Neuronal stem cell (in vitro differentiated cells): ENCODE results near the gene LCE1E.

Experiments used
- DNase-seq: peaks from one replicate; pipeline ENCODE4 v3.0.0-alpha.2; 2013; ENCODE audit warnings: low spot score
- H2AFZ ChIP-seq: one replicate; pipeline ENCODE4 v1.6.1; 2013; ENCODE audit warnings: mild to moderate bottlenecking, low read length, inconsistent platforms
- H2AK5ac ChIP-seq: 2 replicates; pipeline ENCODE4 v1.6.1; 2013; ENCODE audit warnings: low read depth, mild to moderate bottlenecking, inconsistent platforms, low read length, moderate library complexity, mixed read lengths
- H2BK120ac ChIP-seq: 2 replicates; pipeline ENCODE4 v1.6.1; 2013; ENCODE audit warnings: low read depth, mild to moderate bottlenecking, inconsistent platforms, low read length, moderate library complexity, mixed read lengths
- H2BK12ac ChIP-seq: one replicate; pipeline ENCODE4 v1.6.1; 2013; ENCODE audit warnings: low read length, inconsistent platforms
- H2BK15ac ChIP-seq: 2 replicates; pipeline ENCODE4 v1.6.1; 2013; ENCODE audit warnings: mild to moderate bottlenecking, low read length, inconsistent platforms, mixed read lengths
- H2BK5ac ChIP-seq: one replicate; pipeline ENCODE4 v1.6.1; 2013; ENCODE audit warnings: inconsistent platforms, mild to moderate bottlenecking, low read length, moderate library complexity
- H3K14ac ChIP-seq: one replicate; pipeline ENCODE4 v1.6.1; 2013; ENCODE audit warnings: low read length, inconsistent platforms
- H3K18ac ChIP-seq: 2 replicates; pipeline ENCODE4 v1.6.1; 2013; ENCODE audit warnings: low read length, inconsistent platforms
- H3K23ac ChIP-seq: 2 replicates; pipeline ENCODE4 v1.6.1; 2013; ENCODE audit warnings: low read depth, mild to moderate bottlenecking, mixed read lengths, low read length, inconsistent platforms; ENCODE audit not compliant: poor library complexity
- H3K27ac ChIP-seq: replicated peaks from 3 replicates; pipeline ENCODE4 v1.5.1; 2013; ENCODE audit warnings: low read length, inconsistent platforms
- H3K27me3 ChIP-seq, 3 experiments: 2 replicates each; pipeline ENCODE4 v1.6.1; 2013; ENCODE audit warnings: low read length in 3 of 3, mild to moderate bottlenecking in 2 of 3, inconsistent platforms in 1 of 3, low read depth in 1 of 3, mixed read lengths in 1 of 3, moderate library complexity in 1 of 3; ENCODE audit not compliant: control insufficient read depth in 3 of 3, insufficient read depth in 3 of 3
- H3K36me3 ChIP-seq, 2 donors: replicated peaks in 1 of 2; 2 replicates each; pipeline ENCODE4 v1.6.1; 2013; ENCODE audit warnings: low read length in 2 of 2; ENCODE audit not compliant: control insufficient read depth in 2 of 2, insufficient read depth in 2 of 2
- H3K4ac ChIP-seq: 2 replicates; pipeline ENCODE4 v1.6.1; 2013; ENCODE audit warnings: inconsistent platforms, mild to moderate bottlenecking, low read length, moderate library complexity
- H3K4me1 ChIP-seq, 2 donors: 1 replicate in 1 of 2; 2 replicates in 1 of 2; pipeline ENCODE4 v1.6.1; 2013; ENCODE audit warnings: low read length in 2 of 2, low read depth in 1 of 2; ENCODE audit not compliant: control insufficient read depth in 2 of 2, insufficient read depth in 1 of 2
- H3K4me2 ChIP-seq: one replicate; pipeline ENCODE4 v1.6.1; 2013; ENCODE audit warnings: mild to moderate bottlenecking, low read length, inconsistent platforms; ENCODE audit not compliant: insufficient read depth, poor library complexity, severe bottlenecking
- H3K4me3 ChIP-seq, 2 donors: 2 replicates each; pipeline ENCODE4 v1.5.1; 2013; ENCODE audit warnings: low read length in 2 of 2, mild to moderate bottlenecking in 2 of 2, inconsistent platforms in 1 of 2, moderate library complexity in 1 of 2
- H3K79me1 ChIP-seq: one replicate; pipeline ENCODE4 v1.6.1; 2013; ENCODE audit warnings: low read depth, mild to moderate bottlenecking, inconsistent platforms, low read length, moderate library complexity
- H3K9ac ChIP-seq: one replicate; pipeline ENCODE4 v1.6.1; 2013; ENCODE audit warnings: mild to moderate bottlenecking, low read depth, low read length, inconsistent platforms; ENCODE audit not compliant: poor library complexity
- H3K9me3 ChIP-seq, 2 donors: replicated peaks in 1 of 2; 2 replicates each; pipeline versions ENCODE3 to v1.6.1; 2013; ENCODE audit warnings: low read length in 2 of 2, mild to moderate bottlenecking in 2 of 2, inconsistent platforms in 1 of 2, low read depth in 1 of 2, mixed read lengths in 1 of 2, moderate library complexity in 1 of 2; ENCODE audit not compliant: control insufficient read depth in 2 of 2, insufficient read depth in 1 of 2
- H4K8ac ChIP-seq: one replicate; pipeline ENCODE4 v1.6.1; 2013; ENCODE audit warnings: low read depth, mild to moderate bottlenecking, inconsistent platforms, low read length, moderate library complexity
- H4K91ac ChIP-seq: one replicate; pipeline ENCODE4 v1.6.1; 2013; ENCODE audit warnings: low read length, low read depth, mild to moderate bottlenecking, inconsistent platforms; ENCODE audit not compliant: poor library complexity
- WGBS, 2 donors: extraction: QIAGEN DNeasy Blood & Tissue Kit; methylation state at CpG; one replicate each; pipeline ENCODE4 v1.1.7; 2013; ENCODE audit warnings: missing lambda C conversion rate in 2 of 2, mixed read lengths in 1 of 2; ENCODE audit not compliant: insufficient read length in 2 of 2, insufficient replicate concordance in 1 of 2; ENCODE audit errors: extremely low coverage in 2 of 2; 5-methylcytosine and 5-hydroxymethylcytosine counted together

Gene LCE1E

DNA sequence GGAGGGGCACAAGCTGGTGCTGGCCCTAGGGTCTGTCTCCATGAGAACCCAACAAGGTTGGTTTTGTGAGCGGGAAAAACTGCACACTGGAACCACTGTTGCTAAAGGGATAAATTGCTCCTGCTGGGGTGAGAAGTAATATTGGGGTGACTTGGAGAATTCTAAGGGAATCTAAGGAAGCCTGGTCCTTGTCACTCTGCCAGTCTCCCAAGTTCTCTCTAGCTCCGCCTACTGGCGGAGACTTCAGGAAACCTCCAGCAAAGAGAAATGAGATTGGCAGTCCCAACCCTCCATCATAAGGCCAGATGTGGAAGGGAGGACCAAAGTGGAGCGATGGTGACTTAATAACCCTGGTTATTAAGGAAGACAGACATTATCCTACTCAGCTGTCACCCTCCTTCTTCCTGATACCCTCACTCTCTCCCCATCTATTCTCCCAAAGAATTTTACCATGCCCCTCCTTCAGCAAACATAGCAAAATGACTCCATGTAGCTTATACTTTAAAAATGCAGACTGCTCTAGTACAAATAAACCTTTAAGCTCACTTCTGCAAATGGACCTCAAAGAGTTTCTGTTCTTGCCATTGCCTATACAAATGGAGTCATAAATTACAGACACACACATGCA is 8.4 kb upstream of the LCE1E start:
- peaks cover 0 to 14% of the 10 kb centered on the region in 2 donors for H3K9me3 ChIP-seq
- no peak for DNase-seq
- H2AK5ac ChIP-seq: no peak overlapping the region
- no peak overlapping the region for H3K4ac ChIP-seq
- H3K4me3 ChIP-seq: no peak overlapping the region
- H2BK12ac ChIP-seq: no peak overlapping the region
- no peak overlapping the region for H2BK15ac ChIP-seq
- no peak overlapping the region for H3K23ac ChIP-seq
- no peak overlapping the region for H3K27ac ChIP-seq
- no peak overlapping the region for H2AFZ ChIP-seq
- H3K4me2 ChIP-seq: no peak overlapping the region
- no peaks in the 10 kb centered on the region for H3K36me3 ChIP-seq
- H4K91ac ChIP-seq: no peak overlapping the region
- no peaks in the 10 kb centered on the region for H3K79me1 ChIP-seq
- no peak overlapping the region for H2BK120ac ChIP-seq
- H2BK5ac ChIP-seq: no peak overlapping the region
- no peak overlapping the region for H3K14ac ChIP-seq
- H3K18ac ChIP-seq: no peak overlapping the region
- H3K4me1 ChIP-seq: no peaks in the 10 kb centered on the region
- H4K8ac ChIP-seq: no peak overlapping the region
- WGBS, 2 donors: no CpG with 5 or more reads among the region's 4 CpGs
- H3K9ac ChIP-seq: no peak overlapping the region
- no peaks in the 10 kb centered on the region for H3K27me3 ChIP-seq

DNA sequence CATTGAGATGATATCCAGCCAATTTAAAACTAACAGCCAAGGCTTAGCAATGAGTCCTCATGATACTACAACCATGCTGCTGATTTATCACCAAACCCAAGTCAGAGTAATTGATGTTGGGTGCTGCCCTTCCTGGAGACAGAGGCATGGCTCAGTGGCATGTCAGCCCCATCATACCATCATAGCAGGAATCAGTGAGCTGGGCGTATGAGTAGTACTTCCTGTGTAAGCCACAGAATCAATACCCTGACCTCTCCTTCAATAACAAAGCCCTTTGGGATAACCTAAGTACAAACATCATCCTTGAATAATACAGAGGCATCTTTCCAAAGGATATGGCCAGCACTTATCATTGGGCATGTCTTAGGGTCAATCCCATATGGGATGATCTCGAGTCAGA is 3.0 kb upstream of the LCE1E start:
- no peak overlapping the region for H3K4me2 ChIP-seq
- no peak overlapping the region for H3K9ac ChIP-seq
- H2BK5ac ChIP-seq: no peak overlapping the region
- H4K91ac ChIP-seq: no peak overlapping the region
- H2AK5ac ChIP-seq: no peak overlapping the region
- H4K8ac ChIP-seq: no peak overlapping the region
- no peak overlapping the region for H3K27ac ChIP-seq
- no peak overlapping the region for H2AFZ ChIP-seq
- no peak overlapping the region for H2BK120ac ChIP-seq
- no peak overlapping the region for H2BK12ac ChIP-seq
- no peak overlapping the region for H2BK15ac ChIP-seq
- H3K23ac ChIP-seq: no peak overlapping the region
- WGBS, 2 donors: no CpG with 5 or more reads among the region's 2 CpGs
- peaks cover 0 to 16% of the 10 kb centered on the region in 2 donors for H3K9me3 ChIP-seq
- H3K36me3 ChIP-seq: no peaks in the 10 kb centered on the region
- H3K14ac ChIP-seq: no peak overlapping the region
- H3K18ac ChIP-seq: no peak overlapping the region
- H3K79me1 ChIP-seq: no peaks in the 10 kb centered on the region
- H3K4me1 ChIP-seq: no peaks in the 10 kb centered on the region
- H3K4me3 ChIP-seq: no peak overlapping the region
- peaks cover 0 to 6% (median 0%) of the 10 kb centered on the region in 3 experiments for H3K27me3 ChIP-seq
- no peak for DNase-seq
- H3K4ac ChIP-seq: no peak overlapping the region

DNA sequence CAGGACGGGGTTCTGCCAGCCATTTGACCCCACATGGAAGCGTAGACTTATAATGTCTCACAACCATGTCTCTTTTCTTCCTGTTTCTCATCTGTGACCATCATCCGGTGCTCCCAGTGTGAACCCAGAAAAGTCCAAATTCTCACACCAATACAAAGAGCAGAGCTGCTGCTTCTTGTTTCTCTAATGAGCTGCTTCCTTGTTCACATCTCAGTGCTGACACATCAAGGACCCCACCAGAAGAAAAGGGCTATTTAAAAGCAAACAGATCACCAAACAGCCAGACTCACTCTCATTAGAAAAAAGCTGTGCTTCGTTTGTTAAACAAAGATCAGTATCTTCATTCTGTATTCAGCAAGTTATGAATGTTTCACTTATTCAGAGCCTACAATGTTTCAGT is 9.6 kb downstream of the LCE1E start:
- no peak overlapping the region for H2BK12ac ChIP-seq
- H4K91ac ChIP-seq: no peak overlapping the region
- no peak overlapping the region for H3K4me3 ChIP-seq
- no peak overlapping the region for H3K27ac ChIP-seq
- H2AFZ ChIP-seq: no peak overlapping the region
- WGBS, 2 donors: no CpG with 5 or more reads among the region's 4 CpGs
- DNase-seq: no peak
- peaks cover 0 to 3% of the 10 kb centered on the region in 2 donors for H3K9me3 ChIP-seq
- H2BK5ac ChIP-seq: no peak overlapping the region
- no peak overlapping the region for H4K8ac ChIP-seq
- H3K79me1 ChIP-seq: no peaks in the 10 kb centered on the region
- H3K4me1 ChIP-seq: no peaks in the 10 kb centered on the region
- H3K18ac ChIP-seq: no peak overlapping the region
- no peak overlapping the region for H2BK120ac ChIP-seq
- no peaks in the 10 kb centered on the region for H3K36me3 ChIP-seq
- no peaks in the 10 kb centered on the region for H3K27me3 ChIP-seq
- H3K4me2 ChIP-seq: no peak overlapping the region
- no peak overlapping the region for H2AK5ac ChIP-seq
- no peak overlapping the region for H3K23ac ChIP-seq
- H2BK15ac ChIP-seq: no peak overlapping the region
- no peak overlapping the region for H3K9ac ChIP-seq
- no peak overlapping the region for H3K14ac ChIP-seq
- H3K4ac ChIP-seq: no peak overlapping the region

DNA sequence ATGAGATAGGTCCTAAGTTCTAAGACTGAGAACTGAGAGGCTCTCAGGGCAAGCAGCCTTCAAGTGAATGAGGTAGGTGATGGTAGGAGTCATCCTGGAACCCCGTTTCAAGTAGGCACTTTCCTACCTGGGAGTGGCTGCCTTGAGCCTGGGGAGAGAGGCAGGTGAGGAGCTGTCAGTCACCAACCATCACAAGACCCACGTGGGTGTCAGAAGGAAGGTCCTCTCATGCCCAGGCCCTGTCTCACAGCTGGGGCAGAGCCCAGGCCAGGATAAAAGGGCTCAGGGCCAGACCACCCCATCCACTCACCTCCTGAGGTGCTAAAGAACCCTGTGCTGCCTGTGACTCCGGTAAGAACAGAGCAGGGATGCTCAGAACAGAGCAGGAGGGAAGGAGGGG is 10.4 kb downstream of the LCE1E start, which contains the start of gene LCE1D:
LCE1D (plus strand) TSS at position 301 of the 400 bp plus-strand sequence. CDS start 1,074 bp downstream, outside the sequence.
- peaks cover 0 to 3% of the 10 kb centered on the region in 2 donors for H3K9me3 ChIP-seq
- H3K23ac ChIP-seq: no peak within 1 kb of the TSS
- no peaks in the 10 kb centered on the region for H3K27me3 ChIP-seq
- no peaks in the 10 kb centered on the region for H3K36me3 ChIP-seq
- no peak within 1 kb of the TSS for H2BK5ac ChIP-seq
- no peak within 1 kb of the TSS for H3K27ac ChIP-seq
- H3K14ac ChIP-seq: no peak within 1 kb of the TSS
- H4K91ac ChIP-seq: no peak within 1 kb of the TSS
- H2AK5ac ChIP-seq: no peak within 1 kb of the TSS
- H2AFZ ChIP-seq: no peak within 1 kb of the TSS
- no peak within 1 kb of the TSS for H3K4ac ChIP-seq
- H4K8ac ChIP-seq: no peak within 1 kb of the TSS
- no peak for DNase-seq
- no CpG with 5 or more reads among the region's 3 CpGs for WGBS, 2 donors
- H3K79me1 ChIP-seq: no peaks in the 10 kb centered on the region
- no peak within 1 kb of the TSS for H3K18ac ChIP-seq
- no peak within 1 kb of the TSS for H3K4me2 ChIP-seq
- no peak within 1 kb of the TSS for H2BK15ac ChIP-seq
- no peak within 1 kb of the TSS for H2BK12ac ChIP-seq
- no peaks in the 10 kb centered on the region for H3K4me1 ChIP-seq
- no peak within 1 kb of the TSS for H3K4me3 ChIP-seq
- H3K9ac ChIP-seq: no peak within 1 kb of the TSS
- H2BK120ac ChIP-seq: no peak within 1 kb of the TSS
